ENCODE results near the gene GPR78. TPM values are rescaled to one million over a fixed set of nuclear protein-coding genes. Genes with fewer than 3 reads are reported as not detected.

GPR78 gene
- total and polyA plus RNA-seq, 2 of the 13 experiments (the other 11 are each of a cell fraction or from before 2014, with no cell fraction given), result 0.01 to 0.07 TPM

DNA sequence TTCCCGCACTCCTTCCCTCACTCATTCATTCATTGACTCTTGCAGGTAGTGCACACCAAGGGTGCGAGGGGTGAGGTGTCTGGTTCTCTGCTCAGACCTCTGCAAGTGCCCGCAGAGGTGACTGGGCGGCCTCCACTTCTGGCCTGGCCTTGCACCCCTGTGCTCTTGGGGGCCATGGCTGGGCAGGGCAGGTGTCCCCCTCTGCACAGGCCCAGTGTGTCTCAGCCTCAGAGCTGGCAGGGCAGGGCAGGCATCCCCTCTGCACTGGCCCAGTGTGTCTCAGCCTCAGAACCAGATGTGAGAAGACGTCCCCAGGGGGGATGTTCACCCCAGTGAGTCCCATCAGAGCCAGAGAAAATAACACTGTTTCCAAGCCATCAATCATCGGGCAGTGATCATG is 29.2 kb downstream of the GPR78 start:
- BruUV-seq (replicated peaks), result no TSS peak
- Histone ChIP-seq H3K9me3 (ENCODE audit: low read length) (no peaks in the 10 kb centered on the region), H3K9ac (ENCODE audit: insufficient read depth, low read depth, low read length) (no peak overlapping the region), H3K79me2 (ENCODE audit: insufficient read depth, low read length) (no peaks in the 10 kb centered on the region), H3K4me3 (replicated peaks in 1 of 3; ENCODE audit: insufficient read depth in 1 of 3, low read depth in 2 of 3, low read length in 3 of 3) (no peak overlapping the region), H3K27me3 (ENCODE audit: control insufficient read depth in 1 of 2, insufficient read depth in 2 of 2, low read length in 2 of 2) (peaks cover 12 to 20% of the 10 kb centered on the region in 2 experiments), H4K20me1 (ENCODE audit: insufficient read depth, low read length) (peaks cover 12% of the 10 kb centered on the region; the same call in 1 of the 2 replicates), H3K4me1 (ENCODE audit: insufficient read depth, low read length) (no peaks in the 10 kb centered on the region), H2AFZ (ENCODE audit: low read length) (no peak overlapping the region), H3K4me2 (ENCODE audit: low read depth, low read length) (no peak overlapping the region), H3K27ac (ENCODE audit: extremely low read length, insufficient read depth, low read length) (no peak overlapping the region), H3K36me3 (replicated peaks in 1 of 2; ENCODE audit: control insufficient read depth in 1 of 2, insufficient read depth in 2 of 2, low read length in 2 of 2) (no peaks in the 10 kb centered on the region)
- TF ChIP-seq ZNF331 (CRISPR knock-in tag; IDR thresholded peaks at IDR 0.05), result no peak
- TF ChIP-seq POLR2AphosphoS2 (IDR thresholded peaks at IDR 0.05; ENCODE audit: low read depth, low read length), result no peak
- intact Hi-C loops (cut with micrococcal nuclease; ENCODE audit: unreplicated experiment), result no loop called here
- 15% methylated on average over 5 of the region's 6 CpGs for WGBS (ENCODE audit: low lambda C conversion rate)
- FAIRE-seq (no peak), ATAC-seq (no peak), DNase-seq (ENCODE audit: low spot score) (no peak)
- CTCF ChIA-PET (ENCODE audit: low intra/inter-chr PET ratio, low total read pairs), result no interaction called here
- in situ Hi-C loops (cut with HindIII; ENCODE audit: extremely low pct_ligation_motif_present, low pct_unique_long_range_greater_than_20kb), result no loop called here
- POLR2A ChIA-PET, result no interaction called here

DNA sequence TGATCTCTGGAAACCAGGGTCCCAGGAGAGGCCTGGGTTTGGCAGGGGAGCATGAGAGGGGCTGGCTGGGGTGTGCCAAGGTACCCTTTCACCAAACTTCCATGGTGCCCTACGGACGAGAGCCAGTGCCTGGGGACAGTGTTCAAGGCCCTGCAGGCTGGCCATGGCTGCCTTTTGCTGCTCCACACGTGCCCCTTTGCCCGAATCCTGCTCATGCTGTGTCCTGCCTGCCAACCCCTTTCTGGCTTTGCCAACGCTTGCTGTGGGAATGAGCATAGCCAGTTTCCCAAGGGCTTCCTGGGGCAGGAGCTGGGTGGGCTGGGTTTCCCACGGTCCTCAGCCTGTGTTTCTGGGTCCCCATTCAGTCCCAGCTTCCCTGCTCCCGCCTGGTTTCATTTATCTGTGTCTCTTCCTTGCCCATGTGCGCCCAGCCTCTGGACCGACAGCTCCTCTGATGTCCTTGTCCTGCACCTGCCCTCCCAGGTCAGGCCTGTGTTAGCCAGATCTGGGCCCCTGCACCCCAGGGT is 29.7 kb downstream of the GPR78 start:
- in situ Hi-C loops (cut with HindIII; ENCODE audit: extremely low pct_ligation_motif_present, low pct_unique_long_range_greater_than_20kb) (no loop called here), intact Hi-C loops (cut with micrococcal nuclease; ENCODE audit: unreplicated experiment) (no loop called here)
- DNase-seq (ENCODE audit: low spot score), result no peak
- Histone ChIP-seq H3K4me1 (ENCODE audit: insufficient read depth, low read length) (no peaks in the 10 kb centered on the region), H3K4me2 (ENCODE audit: low read depth, low read length) (no peak overlapping the region), H4K20me1 (ENCODE audit: insufficient read depth, low read length) (peaks cover 10% of the 10 kb centered on the region; the same call in 1 of the 2 replicates), H3K27ac (ENCODE audit: extremely low read length, insufficient read depth, low read length) (no peak overlapping the region), H3K9ac (ENCODE audit: insufficient read depth, low read depth, low read length) (no peak overlapping the region), H3K27me3 (ENCODE audit: control insufficient read depth in 1 of 2, insufficient read depth in 2 of 2, low read length in 2 of 2) (peaks cover 13 to 25% of the 10 kb centered on the region in 2 experiments), H3K4me3 (replicated peaks in 1 of 3; ENCODE audit: insufficient read depth in 1 of 3, low read depth in 2 of 3, low read length in 3 of 3) (no peak overlapping the region), H3K36me3 (replicated peaks in 1 of 2; ENCODE audit: control insufficient read depth in 1 of 2, insufficient read depth in 2 of 2, low read length in 2 of 2) (no peaks in the 10 kb centered on the region), H2AFZ (ENCODE audit: low read length) (no peak overlapping the region), H3K79me2 (ENCODE audit: insufficient read depth, low read length) (no peaks in the 10 kb centered on the region), H3K9me3 (ENCODE audit: low read length) (no peaks in the 10 kb centered on the region)
- ATAC-seq, result no peak
- no peak for TF ChIP-seq ZNF776 (CRISPR knock-in tag; IDR thresholded peaks at IDR 0.05)
- TF ChIP-seq, protein P1, sequence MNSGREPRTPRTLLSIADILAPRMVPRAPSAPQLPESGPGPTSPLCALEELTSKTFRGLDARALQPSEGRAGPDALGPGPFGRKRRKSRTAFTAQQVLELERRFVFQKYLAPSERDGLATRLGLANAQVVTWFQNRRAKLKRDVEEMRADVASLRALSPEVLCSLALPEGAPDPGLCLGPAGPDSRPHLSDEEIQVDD (CRISPR knock-in tag; IDR thresholded peaks at IDR 0.05; ENCODE audit: borderline replicate concordance), result no peak
- TF ChIP-seq, protein P2, sequence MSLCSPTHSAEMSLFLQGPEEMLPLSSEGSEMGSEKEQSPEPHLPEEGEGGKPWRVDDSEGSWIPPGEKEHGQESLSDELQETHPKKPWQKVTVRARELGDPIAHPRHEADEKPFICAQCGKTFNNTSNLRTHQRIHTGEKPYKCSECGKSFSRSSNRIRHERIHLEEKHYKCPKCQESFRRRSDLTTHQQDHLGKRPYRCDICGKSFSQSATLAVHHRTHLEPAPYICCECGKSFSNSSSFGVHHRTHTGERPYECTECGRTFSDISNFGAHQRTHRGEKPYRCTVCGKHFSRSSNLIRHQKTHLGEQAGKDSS (CRISPR knock-in tag; IDR thresholded peaks at IDR 0.05; ENCODE audit: borderline replicate concordance, low read depth), result no peak
- TF ChIP-seq, protein P3, sequence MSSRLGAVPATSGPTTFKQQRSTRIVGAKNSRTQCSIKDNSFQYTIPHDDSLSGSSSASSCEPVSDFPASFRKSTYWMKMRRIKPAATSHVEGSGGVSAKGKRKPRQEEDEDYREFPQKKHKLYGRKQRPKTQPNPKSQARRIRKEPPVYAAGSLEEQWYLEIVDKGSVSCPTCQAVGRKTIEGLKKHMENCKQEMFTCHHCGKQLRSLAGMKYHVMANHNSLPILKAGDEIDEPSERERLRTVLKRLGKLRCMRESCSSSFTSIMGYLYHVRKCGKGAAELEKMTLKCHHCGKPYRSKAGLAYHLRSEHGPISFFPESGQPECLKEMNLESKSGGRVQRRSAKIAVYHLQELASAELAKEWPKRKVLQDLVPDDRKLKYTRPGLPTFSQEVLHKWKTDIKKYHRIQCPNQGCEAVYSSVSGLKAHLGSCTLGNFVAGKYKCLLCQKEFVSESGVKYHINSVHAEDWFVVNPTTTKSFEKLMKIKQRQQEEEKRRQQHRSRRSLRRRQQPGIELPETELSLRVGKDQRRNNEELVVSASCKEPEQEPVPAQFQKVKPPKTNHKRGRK (CRISPR knock-in tag; IDR thresholded peaks at IDR 0.05), result no peak
- FAIRE-seq, result no peak
- 5% methylated on average over 4 of the region's 9 CpGs for WGBS (ENCODE audit: low lambda C conversion rate)
- POLR2A ChIA-PET, result no interaction called here
- BruUV-seq (replicated peaks), result no TSS peak
- CTCF ChIA-PET (ENCODE audit: low intra/inter-chr PET ratio, low total read pairs), result no interaction called here
